SK-N-SH (cell line): Measurements from ENCODE around the gene PDE11A. TPM values are rescaled to one million over a fixed set of nuclear protein-coding genes. Genes with fewer than 3 reads are reported as not detected.

Experiments
- CTCF ChIA-PET: fragments of 300-600, 350-600 bp; formaldehyde crosslinking; extraction: SDS; loops from one replicate; lab custom pipeline; 2021; lab: Yijun Ruan, JAX
- POLR2A ChIA-PET: fragments of 350-600 bp; sonication (Branson Sonifier 250); formaldehyde crosslinking; extraction: SDS; loops from one replicate; lab custom pipeline; 2020; ENCODE audit warnings: antibody characterized with exemption, inconsistent platforms; lab: Yijun Ruan, JAX
- DNase-seq: peaks from one replicate; pipeline ENCODE4 v3.0.0; 2012
- H2AFZ ChIP-seq: fragments of 200-600 bp; sonication (generic); 2 replicates; pipeline ENCODE4 v1.8.1; 2016; ENCODE audit warnings: antibody characterized with exemption, mild to moderate bottlenecking, low read depth
- H3F3A ChIP-seq: fragments of 200-600 bp; sonication (generic); replicated peaks from 2 replicates; pipeline ENCODE3; 2016; ENCODE audit warnings: antibody characterized with exemption, mild to moderate bottlenecking; ENCODE audit not compliant: insufficient read depth
- H3K27ac ChIP-seq, 2 experiments: fragments of 200-500 bp in 1 of 2; fragments of 200-600 bp in 1 of 2; sonication (Bioruptor generic) in 1 of 2; sonication (generic), shearing (Covaris generic) in 1 of 2; 2 replicates each; pipeline versions ENCODE4 v1.5.1 to v1.6.1; 2014 to 2016; ENCODE audit warnings: low read depth in 2 of 2, inconsistent platforms in 1 of 2, low read length in 1 of 2, mild to moderate bottlenecking in 1 of 2, mixed read lengths in 1 of 2
- H3K27me3 ChIP-seq: fragments of 200-600 bp; sonication (generic), shearing (Covaris generic); 2 replicates; pipeline ENCODE4 v1.6.1; 2016; ENCODE audit warnings: mixed run types; ENCODE audit not compliant: insufficient read depth
- H3K36me3 ChIP-seq, 2 experiments: fragments of 200-500 bp in 1 of 2; fragments of 200-600 bp in 1 of 2; sonication (Bioruptor generic) in 1 of 2; sonication (generic) in 1 of 2; replicated peaks in 1 of 2; 2 replicates each; pipeline versions ENCODE3 to v1.5.1; 2014 to 2016; ENCODE audit warnings: low read length in 1 of 2, mild to moderate bottlenecking in 1 of 2; ENCODE audit not compliant: insufficient read depth in 2 of 2, control insufficient read depth in 1 of 2
- H3K4me1 ChIP-seq, 2 experiments: fragments of 200-500 bp in 1 of 2; fragments of 200-600 bp in 1 of 2; sonication (Bioruptor generic) in 1 of 2; sonication (generic), shearing (Covaris generic) in 1 of 2; 2 replicates each; pipeline versions ENCODE4 v1.5.1 to v1.6.1; 2014 to 2016; ENCODE audit warnings: low read depth in 1 of 2, low read length in 1 of 2, mixed run types in 1 of 2; ENCODE audit not compliant: insufficient read depth in 2 of 2, control insufficient read depth in 1 of 2
- H3K4me2 ChIP-seq: fragments of 200-600 bp; sonication (generic), shearing (Covaris generic); 2 replicates; pipeline ENCODE4 v1.6.1; 2017; ENCODE audit warnings: mixed run types
- H3K4me3 ChIP-seq, 2 experiments: fragments of 200-500 bp in 1 of 2; fragments of 200-600 bp in 1 of 2; sonication (Bioruptor generic) in 1 of 2; sonication (generic), shearing (Covaris generic) in 1 of 2; 2 replicates each; pipeline versions ENCODE4 v1.5.1 to v1.8.1; 2014 to 2016; ENCODE audit warnings: low read depth in 2 of 2, inconsistent platforms in 1 of 2, low read length in 1 of 2, mild to moderate bottlenecking in 1 of 2, mixed read lengths in 1 of 2, moderate library complexity in 1 of 2
- H3K79me2 ChIP-seq: fragments of 200-600 bp; sonication (generic); 2 replicates; pipeline ENCODE4 v1.8.1; 2017; ENCODE audit warnings: mild to moderate bottlenecking; ENCODE audit not compliant: insufficient read depth
- H3K9ac ChIP-seq: fragments of 200-600 bp; sonication (generic); 2 replicates; pipeline ENCODE4 v1.6.1; 2017; ENCODE audit warnings: mixed run types
- H3K9me2 ChIP-seq: fragments of 200-600 bp; sonication (generic); 2 replicates; pipeline ENCODE4 v1.6.1; 2017; ENCODE audit warnings: mixed run types
- H3K9me3 ChIP-seq: fragments of 200-600 bp; sonication (generic); 2 replicates; pipeline ENCODE4 v1.6.1; 2017; ENCODE audit warnings: mixed run types, mild to moderate bottlenecking, moderate library complexity
- H4K20me1 ChIP-seq: fragments of 200-600 bp; sonication (generic); 2 replicates; pipeline ENCODE4 v1.6.1; 2017; ENCODE audit warnings: mild to moderate bottlenecking, mixed run types; ENCODE audit not compliant: insufficient read depth
- CHD2 ChIP-seq: fragments of 150-350 bp; IDR thresholded peaks from 2 replicates; pipeline ENCODE4 v1.6.1; 2018; ENCODE audit warnings: low read length; ENCODE audit not compliant: partially characterized antibody
- EZH2phosphoT487 ChIP-seq: fragments of 200-600 bp; sonication (generic); IDR thresholded peaks from 2 replicates; pipeline ENCODE4 v1.6.1; 2017; ENCODE audit warnings: low read depth, mixed run types, mild to moderate bottlenecking, antibody characterized with exemption, moderate library complexity, borderline replicate concordance
- GABPA ChIP-seq: IDR thresholded peaks from 2 replicates; pipeline ENCODE4 v1.4.0; 2012; ENCODE audit warnings: low read depth, mild to moderate bottlenecking
- MEF2A ChIP-seq: IDR thresholded peaks from 2 replicates; pipeline ENCODE4 v1.4.0; 2012; ENCODE audit warnings: low read depth, borderline replicate concordance
- POLR2AphosphoS5 ChIP-seq: IDR thresholded peaks from 2 replicates; pipeline ENCODE4 v1.6.1; 2012; ENCODE audit warnings: low read depth, low read length
- RAD21 ChIP-seq: IDR thresholded peaks from 2 replicates; pipeline ENCODE4 v1.6.1; 2012; ENCODE audit warnings: mild to moderate bottlenecking, low read length
- RXRA ChIP-seq: IDR thresholded peaks from 2 replicates; pipeline ENCODE4 v1.4.0; 2012; ENCODE audit warnings: low read depth, mild to moderate bottlenecking, borderline replicate concordance
- SMC3 ChIP-seq: IDR thresholded peaks from 2 replicates; pipeline ENCODE4 v1.6.1; 2012; ENCODE audit warnings: low read depth, low read length, improper control_type of control experiment
- TAF1 ChIP-seq: IDR thresholded peaks from 2 replicates; pipeline ENCODE4 v1.6.1; 2012; ENCODE audit warnings: low read depth, mild to moderate bottlenecking, low read length, moderate library complexity, borderline replicate concordance
- TCF12 ChIP-seq: IDR thresholded peaks from 2 replicates; pipeline ENCODE4 v1.4.0; 2012
- YY1 ChIP-seq: IDR thresholded peaks from 2 replicates; pipeline ENCODE4 v1.4.0; 2012; ENCODE audit warnings: low read depth, mild to moderate bottlenecking
- WGBS: methylation state at CpG from one replicate; pipeline ENCODE4 v1.1.6; 2017; ENCODE audit warnings: low lambda C conversion rate; 5-methylcytosine and 5-hydroxymethylcytosine counted together
- polyA plus RNA-seq, 3 experiments: library from polyadenylated mRNA; depleted of rRNA; stranded (reverse); fragments of >200 nt; gene quantifications; 2 replicates each; pipeline ENCODE4 v1.2.3, GENCODE V29; 2012
- TF ChIP-seq, protein P1 (sequence below): IDR thresholded peaks from 2 replicates; pipeline ENCODE4 v1.4.0; 2012; ENCODE audit warnings: low read depth, borderline replicate concordance

PDE11A gene
- polyA plus RNA-seq, 1 of the 3 experiments (the other 2 are of a cell fraction) = 0.10 TPM

DNA sequence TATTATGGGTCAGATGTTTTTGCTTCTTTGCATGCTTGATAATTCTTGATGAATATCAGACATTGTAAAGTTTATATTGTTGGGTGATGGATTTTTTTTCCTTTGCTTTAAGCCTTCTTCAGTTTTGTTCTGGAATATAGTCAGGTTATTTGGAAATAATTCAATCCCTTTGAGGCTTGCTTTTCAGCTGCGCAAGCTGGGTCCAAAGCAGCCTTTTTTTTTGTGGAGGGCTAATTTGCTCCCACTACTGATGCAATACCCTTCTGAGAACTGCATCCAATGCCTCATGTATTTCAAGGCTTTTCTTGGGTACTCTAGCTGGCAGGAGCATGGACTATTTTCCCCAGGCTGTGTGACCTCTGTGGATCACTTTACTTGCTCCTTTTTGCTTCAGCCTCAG is 434.1 kb downstream of the PDE11A start:
- Histone ChIP-seq H3K79me2 (no peaks in the 10 kb centered on the region), H3K27me3 (no peaks in the 10 kb centered on the region), H3K4me3 (no peak overlapping the region), H4K20me1 (no peaks in the 10 kb centered on the region), H3K4me2 (no peak overlapping the region), H3K27ac (no peak overlapping the region; a peak in 1 of 4 replicates)
- ChIA-PET CTCF (no interaction called here), POLR2A (no interaction called here)
- DNase-seq = no peak
- no peak for TF ChIP-seq RXRA
- TF ChIP-seq CHD2 = no peak
- no peak for TF ChIP-seq POLR2AphosphoS5
- TF ChIP-seq TCF12 = no peak
- TF ChIP-seq, all 33 proteins: peak for 0
- Histone ChIP-seq H3F3A (no peaks in the 10 kb centered on the region), H3K9me3 (no peaks in the 10 kb centered on the region), H2AFZ (no peak overlapping the region), H3K4me1 (peaks cover 0 to 11% of the 10 kb centered on the region in 2 experiments; a peak in 2 of 4 replicates), H3K9ac (no peak overlapping the region), H3K9me2 (no peaks in the 10 kb centered on the region), H3K36me3 (no peaks in the 10 kb centered on the region)
- 83% methylated on average over 1 of the region's 1 CpG for WGBS

DNA sequence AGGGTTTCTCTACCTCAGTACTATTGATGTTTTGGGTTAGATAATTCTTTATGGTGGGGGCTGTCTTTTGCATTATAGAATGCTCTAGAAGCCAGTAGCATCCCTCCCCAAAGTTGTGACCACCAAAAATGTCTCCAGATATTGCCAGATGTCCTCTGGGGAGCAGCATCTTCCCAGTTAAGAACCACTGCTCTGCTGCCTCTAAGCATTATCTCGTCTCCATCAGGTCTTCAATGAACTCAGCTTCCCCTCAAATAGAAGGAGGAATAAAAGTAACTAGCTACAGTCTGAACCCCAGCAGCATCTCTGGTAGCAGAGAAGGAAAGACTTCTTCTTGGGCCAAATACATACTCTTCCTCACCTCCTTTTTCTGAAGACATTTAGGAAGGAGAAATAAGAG is 435.9 kb downstream of the PDE11A start:
- no peaks in the 10 kb centered on the region for H3K79me2 ChIP-seq
- no peak overlapping the region for H3K4me2 ChIP-seq
- no peaks in the 10 kb centered on the region for H3K9me2 ChIP-seq
- no peak overlapping the region for H3K27ac ChIP-seq
- DNase-seq = no peak
- no peak overlapping the region for H3K9ac ChIP-seq
- peaks cover 0 to 11% of the 10 kb centered on the region in 2 experiments; a peak in 2 of 4 replicates for H3K4me1 ChIP-seq
- H4K20me1 ChIP-seq = no peaks in the 10 kb centered on the region
- no peak overlapping the region for H3K4me3 ChIP-seq
- H2AFZ ChIP-seq = no peak overlapping the region
- TF ChIP-seq TCF12 (no peak), SMC3 (no peak), TAF1 (no peak), RXRA (no peak), GABPA (no peak), RAD21 (no peak), YY1 (no peak), EZH2phosphoT487 (no peak), MEF2A (no peak)
- TF ChIP-seq, protein P1, sequence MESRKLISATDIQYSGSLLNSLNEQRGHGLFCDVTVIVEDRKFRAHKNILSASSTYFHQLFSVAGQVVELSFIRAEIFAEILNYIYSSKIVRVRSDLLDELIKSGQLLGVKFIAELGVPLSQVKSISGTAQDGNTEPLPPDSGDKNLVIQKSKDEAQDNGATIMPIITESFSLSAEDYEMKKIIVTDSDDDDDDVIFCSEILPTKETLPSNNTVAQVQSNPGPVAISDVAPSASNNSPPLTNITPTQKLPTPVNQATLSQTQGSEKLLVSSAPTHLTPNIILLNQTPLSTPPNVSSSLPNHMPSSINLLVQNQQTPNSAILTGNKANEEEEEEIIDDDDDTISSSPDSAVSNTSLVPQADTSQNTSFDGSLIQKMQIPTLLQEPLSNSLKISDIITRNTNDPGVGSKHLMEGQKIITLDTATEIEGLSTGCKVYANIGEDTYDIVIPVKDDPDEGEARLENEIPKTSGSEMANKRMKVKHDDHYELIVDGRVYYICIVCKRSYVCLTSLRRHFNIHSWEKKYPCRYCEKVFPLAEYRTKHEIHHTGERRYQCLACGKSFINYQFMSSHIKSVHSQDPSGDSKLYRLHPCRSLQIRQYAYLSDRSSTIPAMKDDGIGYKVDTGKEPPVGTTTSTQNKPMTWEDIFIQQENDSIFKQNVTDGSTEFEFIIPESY = no peak
- no peaks in the 10 kb centered on the region for H3K9me3 ChIP-seq
- no peaks in the 10 kb centered on the region for H3F3A ChIP-seq
- ChIA-PET CTCF (no interaction called here), POLR2A (no interaction called here)
- no peaks in the 10 kb centered on the region for H3K36me3 ChIP-seq
- H3K27me3 ChIP-seq = no peaks in the 10 kb centered on the region
- WGBS = 50% methylated on average over 1 of the region's 1 CpG
